HL-60 (cell line): Measurements from ENCODE around the gene BCO1.

Experiments
- CTCF ChIP-seq: IDR thresholded peaks from one replicate; pipeline ENCODE4 v1.5.1; 2011; ENCODE audit warnings: low read length, control low read depth, inconsistent platforms; ENCODE audit not compliant: insufficient read depth
- POLR2AphosphoS5 ChIP-seq: IDR thresholded peaks from 2 replicates; pipeline ENCODE4 v1.6.1; 2012; ENCODE audit warnings: low read depth
- REST ChIP-seq: IDR thresholded peaks from 2 replicates; pipeline ENCODE4 v1.6.1; 2012; ENCODE audit warnings: low read depth; ENCODE audit not compliant: insufficient replicate concordance

- no peak for TF ChIP-seq CTCF
- TF ChIP-seq POLR2AphosphoS5: no peak
- TF ChIP-seq REST: no peak
These were observed 37.3 kb downstream of the BCO1 start for GRCh38 chr16:81275795-81276194.
